Neural cell (in vitro differentiated cells): Measurements from ENCODE around the gene NECAB3. TPM values are rescaled to one million over a fixed set of nuclear protein-coding genes. Genes with fewer than 3 reads are reported as not detected.

Experiments
- H2AFZ ChIP-seq: fragments of 200-600, 300-800 bp; sonication (generic), shearing (Covaris generic); 2 replicates; pipeline ENCODE4 v1.6.0; 2014; ENCODE audit warnings: low read depth, mild to moderate bottlenecking, antibody characterized with exemption, low read length, moderate library complexity
- H3F3A ChIP-seq: fragments of 200-600 bp; shearing (Covaris generic); 2 replicates; pipeline ENCODE4 v1.6.1; 2016; ENCODE audit warnings: mild to moderate bottlenecking, moderate library complexity, mixed read lengths, antibody characterized with exemption, low read length; ENCODE audit not compliant: insufficient read depth, poor library complexity, severe bottlenecking
- H3K27ac ChIP-seq: fragments of 200-600, 300-800 bp; sonication (generic), shearing (Covaris generic); 2 replicates; pipeline ENCODE4 v1.5.1; 2014; ENCODE audit warnings: mild to moderate bottlenecking, low read length, moderate library complexity
- H3K27me3 ChIP-seq: fragments of 300-800, 200-600 bp; sonication (generic), shearing (Covaris generic); 2 replicates; pipeline ENCODE4 v1.6.0; 2014; ENCODE audit warnings: mild to moderate bottlenecking, low read depth, low read length, moderate library complexity; ENCODE audit not compliant: insufficient read depth
- H3K36me3 ChIP-seq: fragments of 300-800, 200-600 bp; sonication (generic), shearing (Covaris generic); 2 replicates; pipeline ENCODE4 v1.5.1; 2014; ENCODE audit warnings: mild to moderate bottlenecking, antibody characterized with exemption, low read length, moderate library complexity; ENCODE audit not compliant: insufficient read depth
- H3K4me2 ChIP-seq: fragments of 300-800, 200-600 bp; sonication (generic), shearing (Covaris generic); 2 replicates; pipeline ENCODE4 v1.6.0; 2014; ENCODE audit warnings: mild to moderate bottlenecking, low read length
- H3K4me3 ChIP-seq: fragments of 300-800, 200-600 bp; sonication (generic), shearing (Covaris generic); 2 replicates; pipeline ENCODE4 v1.5.1; 2014; ENCODE audit warnings: mild to moderate bottlenecking, low read length, moderate library complexity
- H3K79me2 ChIP-seq: fragments of 200-600 bp; shearing (Covaris generic); replicated peaks from 2 replicates; pipeline ENCODE4 v1.6.0; 2014; ENCODE audit warnings: mild to moderate bottlenecking, low read length, moderate library complexity; ENCODE audit not compliant: insufficient read depth
- H3K9ac ChIP-seq: fragments of 300-800, 200-600 bp; sonication (generic), shearing (Covaris generic); 2 replicates; pipeline ENCODE4 v1.6.1; 2016; ENCODE audit warnings: mild to moderate bottlenecking, low read length, mixed read lengths
- H3K9me2 ChIP-seq: fragments of 200-600 bp; shearing (Covaris generic); 2 replicates; pipeline ENCODE4 v1.6.1; 2016; ENCODE audit warnings: mild to moderate bottlenecking, low read length, mixed read lengths; ENCODE audit not compliant: insufficient read depth
- H3K9me3 ChIP-seq: fragments of 200-600, 300-800 bp; sonication (generic), shearing (Covaris generic); 2 replicates; pipeline ENCODE4 v1.6.1; 2016; ENCODE audit warnings: mild to moderate bottlenecking, mixed run types, low read length, moderate library complexity, mixed read lengths
- H4K20me1 ChIP-seq: fragments of 200-600 bp; shearing (Covaris generic); 2 replicates; pipeline ENCODE4 v1.6.1; 2016; ENCODE audit warnings: mild to moderate bottlenecking, mixed run types; ENCODE audit not compliant: insufficient read depth
- EP300 ChIP-seq: fragments of 450-650 bp; conservative IDR thresholded peaks from 2 replicates; pipeline ENCODE4 v1.6.1; 2014; ENCODE audit warnings: antibody characterized with exemption, mild to moderate bottlenecking, moderate library complexity; ENCODE audit not compliant: poor library complexity, severe bottlenecking
- EZH2 ChIP-seq: fragments of 200-600, 300-800 bp; shearing (Covaris generic), sonication (generic); IDR thresholded peaks from 2 replicates; pipeline ENCODE4 v1.6.1; 2014; ENCODE audit warnings: antibody characterized with exemption, low read length, borderline replicate concordance, mild to moderate bottlenecking; ENCODE audit not compliant: insufficient read depth, poor library complexity, severe bottlenecking
- MXI1 ChIP-seq: fragments of 450-650 bp; conservative IDR thresholded peaks from 2 replicates; pipeline ENCODE4 v1.6.1; 2014; ENCODE audit warnings: antibody characterized with exemption, mild to moderate bottlenecking; ENCODE audit not compliant: poor library complexity, severe bottlenecking
- POLR2AphosphoS5 ChIP-seq: IDR thresholded peaks from 2 replicates; pipeline ENCODE4 v1.6.1; 2012
- RAD21 ChIP-seq: fragments of 450-650 bp; conservative IDR thresholded peaks from 2 replicates; pipeline ENCODE4 v1.6.1; 2014; ENCODE audit warnings: antibody characterized with exemption, mild to moderate bottlenecking, moderate library complexity
- SMC3 ChIP-seq: fragments of 450-650 bp; conservative IDR thresholded peaks from 2 replicates; pipeline ENCODE4 v1.6.1; 2014; ENCODE audit warnings: antibody characterized with exemption, mild to moderate bottlenecking, moderate library complexity; ENCODE audit not compliant: poor library complexity
- TAF1 ChIP-seq: IDR thresholded peaks from 2 replicates; pipeline ENCODE4 v1.6.1; 2012; ENCODE audit warnings: low read depth
- polyA plus RNA-seq: library from polyadenylated mRNA; depleted of rRNA; stranded (reverse); fragments of >200 nt; gene quantifications from 2 replicates; pipeline ENCODE4 v1.2.3, GENCODE V29; 2014
- TF ChIP-seq, protein P1 (sequence below): IDR thresholded peaks from 2 replicates; pipeline ENCODE4 v1.6.1; 2012; ENCODE audit warnings: borderline replicate concordance
- TF ChIP-seq, protein P2 (sequence below): fragments of 450-650 bp; IDR thresholded peaks from 2 replicates; pipeline ENCODE4 v1.5.1; 2014; ENCODE audit warnings: antibody characterized with exemption, mild to moderate bottlenecking, moderate library complexity; ENCODE audit not compliant: poor library complexity, severe bottlenecking

NECAB3 gene
- polyA plus RNA-seq, 1 donor from 2014 or later: 21.4 TPM

DNA sequence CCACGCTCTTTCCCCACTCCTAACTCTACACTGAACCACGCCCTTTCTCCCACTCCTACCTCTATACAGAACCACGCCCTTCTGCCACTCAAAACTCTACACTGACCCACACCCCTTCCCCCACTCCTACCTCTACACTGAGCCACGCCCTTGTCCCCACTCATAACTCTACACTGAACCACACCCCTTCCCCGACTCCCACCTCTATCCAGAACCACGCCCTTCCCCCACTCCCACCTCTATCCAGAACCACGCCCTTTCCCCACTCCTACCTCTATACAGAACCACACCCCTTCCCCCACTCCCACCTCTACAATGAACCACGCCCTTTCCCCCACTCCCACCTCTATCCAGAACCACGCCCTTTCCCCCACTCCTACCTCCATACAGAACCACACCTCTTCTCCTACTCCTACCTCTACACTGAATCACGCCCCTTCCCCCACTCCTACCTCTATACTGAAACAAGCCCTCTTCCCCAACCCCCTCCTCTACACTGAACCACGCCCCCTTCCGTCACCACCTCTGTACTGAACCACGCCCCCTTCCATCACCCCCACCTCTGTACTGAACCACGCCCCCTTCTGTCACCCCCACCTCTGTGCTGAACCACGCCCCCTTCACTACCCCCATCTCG lies 35.8 kb upstream of the NECAB3 start:
- H3K79me2 ChIP-seq: no peaks in the 10 kb centered on the region
- no peak overlapping the region for H3K4me2 ChIP-seq
- no peaks in the 10 kb centered on the region for H3K9me3 ChIP-seq
- no peak overlapping the region for H3K9ac ChIP-seq
- H3K27me3 ChIP-seq: no peaks in the 10 kb centered on the region
- no peaks in the 10 kb centered on the region for H3K36me3 ChIP-seq
- no peak overlapping the region for H3K27ac ChIP-seq
- H3K4me3 ChIP-seq: no peak overlapping the region
- no peak overlapping the region for H2AFZ ChIP-seq
- TF ChIP-seq TAF1: no peak
- TF ChIP-seq EZH2: no peak
- TF ChIP-seq RAD21: no peak
- no peak for TF ChIP-seq POLR2AphosphoS5
- TF ChIP-seq SMC3: no peak
- TF ChIP-seq, protein P1, sequence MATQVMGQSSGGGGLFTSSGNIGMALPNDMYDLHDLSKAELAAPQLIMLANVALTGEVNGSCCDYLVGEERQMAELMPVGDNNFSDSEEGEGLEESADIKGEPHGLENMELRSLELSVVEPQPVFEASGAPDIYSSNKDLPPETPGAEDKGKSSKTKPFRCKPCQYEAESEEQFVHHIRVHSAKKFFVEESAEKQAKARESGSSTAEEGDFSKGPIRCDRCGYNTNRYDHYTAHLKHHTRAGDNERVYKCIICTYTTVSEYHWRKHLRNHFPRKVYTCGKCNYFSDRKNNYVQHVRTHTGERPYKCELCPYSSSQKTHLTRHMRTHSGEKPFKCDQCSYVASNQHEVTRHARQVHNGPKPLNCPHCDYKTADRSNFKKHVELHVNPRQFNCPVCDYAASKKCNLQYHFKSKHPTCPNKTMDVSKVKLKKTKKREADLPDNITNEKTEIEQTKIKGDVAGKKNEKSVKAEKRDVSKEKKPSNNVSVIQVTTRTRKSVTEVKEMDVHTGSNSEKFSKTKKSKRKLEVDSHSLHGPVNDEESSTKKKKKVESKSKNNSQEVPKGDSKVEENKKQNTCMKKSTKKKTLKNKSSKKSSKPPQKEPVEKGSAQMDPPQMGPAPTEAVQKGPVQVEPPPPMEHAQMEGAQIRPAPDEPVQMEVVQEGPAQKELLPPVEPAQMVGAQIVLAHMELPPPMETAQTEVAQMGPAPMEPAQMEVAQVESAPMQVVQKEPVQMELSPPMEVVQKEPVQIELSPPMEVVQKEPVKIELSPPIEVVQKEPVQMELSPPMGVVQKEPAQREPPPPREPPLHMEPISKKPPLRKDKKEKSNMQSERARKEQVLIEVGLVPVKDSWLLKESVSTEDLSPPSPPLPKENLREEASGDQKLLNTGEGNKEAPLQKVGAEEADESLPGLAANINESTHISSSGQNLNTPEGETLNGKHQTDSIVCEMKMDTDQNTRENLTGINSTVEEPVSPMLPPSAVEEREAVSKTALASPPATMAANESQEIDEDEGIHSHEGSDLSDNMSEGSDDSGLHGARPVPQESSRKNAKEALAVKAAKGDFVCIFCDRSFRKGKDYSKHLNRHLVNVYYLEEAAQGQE: no peak
- no peak for TF ChIP-seq EP300
- TF ChIP-seq MXI1: no peak
- TF ChIP-seq, protein P2, sequence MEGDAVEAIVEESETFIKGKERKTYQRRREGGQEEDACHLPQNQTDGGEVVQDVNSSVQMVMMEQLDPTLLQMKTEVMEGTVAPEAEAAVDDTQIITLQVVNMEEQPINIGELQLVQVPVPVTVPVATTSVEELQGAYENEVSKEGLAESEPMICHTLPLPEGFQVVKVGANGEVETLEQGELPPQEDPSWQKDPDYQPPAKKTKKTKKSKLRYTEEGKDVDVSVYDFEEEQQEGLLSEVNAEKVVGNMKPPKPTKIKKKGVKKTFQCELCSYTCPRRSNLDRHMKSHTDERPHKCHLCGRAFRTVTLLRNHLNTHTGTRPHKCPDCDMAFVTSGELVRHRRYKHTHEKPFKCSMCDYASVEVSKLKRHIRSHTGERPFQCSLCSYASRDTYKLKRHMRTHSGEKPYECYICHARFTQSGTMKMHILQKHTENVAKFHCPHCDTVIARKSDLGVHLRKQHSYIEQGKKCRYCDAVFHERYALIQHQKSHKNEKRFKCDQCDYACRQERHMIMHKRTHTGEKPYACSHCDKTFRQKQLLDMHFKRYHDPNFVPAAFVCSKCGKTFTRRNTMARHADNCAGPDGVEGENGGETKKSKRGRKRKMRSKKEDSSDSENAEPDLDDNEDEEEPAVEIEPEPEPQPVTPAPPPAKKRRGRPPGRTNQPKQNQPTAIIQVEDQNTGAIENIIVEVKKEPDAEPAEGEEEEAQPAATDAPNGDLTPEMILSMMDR: no peak
- no peaks in the 10 kb centered on the region for H3F3A ChIP-seq
- no peaks in the 10 kb centered on the region for H3K9me2 ChIP-seq
- no peaks in the 10 kb centered on the region for H4K20me1 ChIP-seq

DNA sequence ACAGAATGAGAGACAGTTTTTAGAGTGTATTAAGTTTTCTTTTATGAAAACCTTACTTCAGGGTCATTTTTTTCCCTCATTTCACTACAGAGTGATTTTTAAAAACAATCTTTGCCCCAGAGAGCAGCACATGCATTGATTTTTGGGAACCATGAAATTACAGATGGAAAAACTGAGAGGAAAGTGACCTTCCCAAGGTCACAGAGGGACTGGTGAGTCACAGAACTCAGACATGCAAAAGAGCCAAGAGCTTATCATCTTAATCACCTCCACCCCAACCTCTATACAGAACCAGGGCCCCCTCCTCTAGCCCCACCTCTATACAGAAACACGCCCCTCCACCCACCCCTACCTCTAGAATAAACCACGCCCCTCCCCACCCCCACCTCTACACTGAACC lies 35.2 kb upstream of the NECAB3 start:
- Histone ChIP-seq H3K9ac (no peak overlapping the region), H2AFZ (no peak overlapping the region), H3K4me2 (no peak overlapping the region), H3K36me3 (no peaks in the 10 kb centered on the region), H3K79me2 (no peaks in the 10 kb centered on the region), H3K4me3 (no peak overlapping the region), H3K9me2 (no peaks in the 10 kb centered on the region), H3F3A (no peaks in the 10 kb centered on the region), H3K27me3 (no peaks in the 10 kb centered on the region), H4K20me1 (no peaks in the 10 kb centered on the region), H3K27ac (no peak overlapping the region), H3K9me3 (no peaks in the 10 kb centered on the region)
- no peak for TF ChIP-seq SMC3
- TF ChIP-seq RAD21: no peak
- TF ChIP-seq EP300: no peak

DNA sequence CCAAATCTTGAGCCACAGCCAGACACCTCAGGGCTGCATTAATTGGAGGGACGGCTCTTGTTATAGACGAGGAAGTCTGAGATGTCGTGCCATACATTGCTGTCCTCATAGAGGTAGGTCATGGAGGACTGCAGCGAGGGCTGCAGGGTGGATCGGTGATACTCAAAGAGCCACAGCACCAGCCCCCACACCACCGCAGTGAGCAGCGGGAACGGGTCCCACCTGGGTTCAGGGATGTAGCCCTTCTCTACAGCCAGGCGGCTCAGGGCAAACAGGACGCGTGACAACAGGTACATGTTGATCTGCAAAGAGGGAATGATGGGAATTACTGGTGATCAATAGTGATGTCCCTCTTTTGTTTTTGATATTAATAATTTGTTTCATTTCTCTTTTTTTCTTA lies 33.4 kb upstream of the NECAB3 start:
- H3K4me3 ChIP-seq: no peak overlapping the region
- no peak overlapping the region for H2AFZ ChIP-seq
- no peak overlapping the region for H3K4me2 ChIP-seq
- no peaks in the 10 kb centered on the region for H3F3A ChIP-seq
- no peaks in the 10 kb centered on the region for H4K20me1 ChIP-seq
- no peaks in the 10 kb centered on the region for H3K9me2 ChIP-seq
- H3K36me3 ChIP-seq: no peaks in the 10 kb centered on the region
- TF ChIP-seq EZH2: no peak
- no peak for TF ChIP-seq POLR2AphosphoS5
- H3K9ac ChIP-seq: no peak overlapping the region
- no peaks in the 10 kb centered on the region for H3K9me3 ChIP-seq
- H3K27me3 ChIP-seq: no peaks in the 10 kb centered on the region
- H3K79me2 ChIP-seq: no peaks in the 10 kb centered on the region
- no peak overlapping the region for H3K27ac ChIP-seq
